ENCODE data around the gene RCC2. TPM values are rescaled to one million over a fixed set of nuclear protein-coding genes. Genes with fewer than 3 reads are reported as not detected.

RCC2 gene
- total RNA-seq, 1 experiment from 2014 or later, result 135 TPM

DNA sequence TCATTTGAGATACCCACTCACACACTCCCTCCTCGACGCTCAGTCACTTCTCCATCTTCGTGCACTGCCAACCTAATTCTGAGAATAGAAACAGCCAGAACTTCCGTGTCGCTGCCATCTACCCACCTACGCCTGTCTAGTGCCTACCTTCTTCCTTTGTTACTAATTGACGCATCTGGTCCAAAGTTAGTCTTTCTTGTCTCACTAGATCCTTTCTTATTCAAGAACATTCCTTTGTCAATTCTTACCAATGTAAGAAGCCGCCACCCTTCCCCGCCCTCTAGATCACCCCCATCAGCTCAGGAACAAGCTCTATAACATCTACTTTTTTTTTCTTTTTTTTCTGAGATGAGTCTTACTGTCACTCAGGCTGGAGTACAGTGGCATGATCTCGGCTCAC, 63.8 kb downstream of the RCC2 start:
- no peak for DNase-seq (ENCODE audit: low read depth)

- DNase-seq (ENCODE audit: low read depth), result no peak
Observed at GRCh38 chr1:17372955-17373354, 66.5 kb downstream of the RCC2 start.

- no peak for DNase-seq (ENCODE audit: low read depth)
Observed at GRCh38 chr1:17371896-17372295, 67.6 kb downstream of the RCC2 start, which contains the start of gene PADI6. Gene PADI6 (plus strand): TSS chr1:17372196. CDS start chr1:17372246, 50 bp downstream.

GRCh38 chr1:17370618-17371017, 68.9 kb downstream of the RCC2 start:
- DNase-seq (ENCODE audit: low read depth), result peak; percentile 24

- peak; percentile 82 for DNase-seq (ENCODE audit: low read depth)
Observed at GRCh38 chr1:17369466-17369865, 70.0 kb downstream of the RCC2 start.

GRCh38 chr1:17365293-17365692, 74.2 kb downstream of the RCC2 start:
- DNase-seq (ENCODE audit: low read depth), result no peak

DNA sequence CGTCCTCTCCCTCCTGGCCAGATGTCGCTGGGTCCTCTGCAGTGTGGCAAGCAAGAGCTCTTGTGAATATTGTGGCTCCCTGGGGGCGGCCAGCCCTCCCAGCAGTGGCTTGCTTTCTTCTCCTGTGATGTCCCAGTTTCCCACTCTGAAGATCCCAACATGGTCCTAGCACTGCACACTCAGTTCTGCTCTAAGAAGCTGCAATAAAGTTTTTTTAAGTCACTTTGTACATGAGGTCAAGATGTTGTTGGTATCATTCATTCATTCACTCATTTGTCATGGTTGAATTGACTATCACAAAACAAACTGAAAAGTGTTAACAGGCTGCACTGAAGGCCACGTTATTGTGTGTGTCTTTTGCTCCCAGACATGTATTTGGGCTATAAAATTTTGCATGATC, 75.7 kb downstream of the RCC2 start:
- no peak for DNase-seq (ENCODE audit: low read depth)

- no peak for DNase-seq (ENCODE audit: low read depth)
Observed at GRCh38 chr1:17363351-17363750, 76.1 kb downstream of the RCC2 start.

DNA sequence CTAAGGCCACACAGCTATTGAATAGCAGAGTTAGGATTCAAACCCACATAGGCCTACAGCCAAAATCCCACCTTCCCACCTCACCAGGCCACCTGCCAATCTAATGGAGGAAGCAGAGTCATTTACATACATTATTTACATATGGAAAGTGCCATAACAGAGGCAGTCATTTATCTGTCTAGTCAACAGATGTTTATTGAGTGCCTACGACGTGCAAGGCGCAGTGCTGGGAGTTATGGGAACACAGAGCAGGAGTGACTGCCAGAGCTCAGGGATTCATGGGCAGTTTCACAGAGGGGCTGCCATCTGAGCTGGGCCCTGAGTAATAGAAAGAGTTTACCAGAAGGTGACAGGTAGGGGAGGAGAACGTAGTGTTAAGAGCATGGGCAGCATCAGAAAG, 77.8 kb downstream of the RCC2 start:
- no peak for DNase-seq (ENCODE audit: low read depth)

DNA sequence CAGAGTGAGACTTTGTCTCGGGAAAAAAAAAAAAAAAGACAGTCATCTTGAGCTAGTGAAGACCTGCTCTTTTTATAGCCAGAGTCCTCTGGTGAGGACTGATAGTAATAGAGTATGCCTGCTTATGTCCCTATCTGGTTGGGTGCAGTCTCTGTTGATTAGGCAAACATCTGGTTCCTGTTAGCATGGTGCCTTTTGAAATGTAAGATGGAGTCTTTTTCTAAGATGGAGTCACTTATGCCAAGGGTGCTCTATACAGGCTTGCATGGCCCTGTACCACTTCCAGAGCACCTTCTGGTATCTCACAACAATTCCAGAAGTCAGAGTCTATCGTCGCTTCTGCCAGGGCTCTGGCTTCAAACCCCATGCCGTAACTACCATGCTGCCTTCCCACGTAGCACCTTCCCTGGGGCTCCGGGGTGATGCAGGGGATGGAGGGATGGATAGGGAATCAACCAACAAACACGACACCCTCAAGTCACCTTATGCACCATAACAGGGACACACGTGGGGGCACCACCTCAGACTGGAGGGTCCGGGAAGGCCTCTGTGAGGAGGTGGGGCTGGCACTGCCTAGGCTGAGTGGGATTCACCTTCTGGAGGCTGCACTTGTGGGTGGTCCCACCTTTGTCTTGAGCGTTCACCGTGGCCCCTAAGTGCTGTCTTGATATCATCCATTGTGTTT, 79.1 kb downstream of the RCC2 start:
- no peak for DNase-seq (ENCODE audit: low read depth)

- DNase-seq (ENCODE audit: low read depth), result no peak
Observed at GRCh38 chr1:17359808-17360207, 79.7 kb downstream of the RCC2 start.

DNA sequence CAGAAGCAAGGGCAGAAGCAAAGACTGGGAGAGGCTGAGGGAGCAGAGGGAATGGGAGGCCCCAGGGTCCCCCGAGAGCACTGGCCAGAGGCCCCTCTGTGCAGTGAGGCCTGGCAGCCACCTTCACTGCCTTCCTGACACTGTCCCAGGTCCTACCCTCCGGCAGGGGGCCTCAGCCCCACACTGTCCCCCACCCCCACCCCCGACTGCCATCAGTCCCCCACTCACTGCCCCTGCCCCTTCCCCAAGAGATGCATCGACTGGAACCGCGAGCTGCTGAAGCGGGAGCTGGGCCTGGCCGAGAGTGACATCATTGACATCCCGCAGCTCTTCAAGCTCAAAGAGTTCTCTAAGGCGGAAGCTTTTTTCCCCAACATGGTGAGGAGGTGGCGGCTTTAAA, 80.4 kb downstream of the RCC2 start:
- DNase-seq (ENCODE audit: low read depth), result no peak

GRCh38 chr1:17358557-17358956, 80.9 kb downstream of the RCC2 start:
- no peak for DNase-seq (ENCODE audit: low read depth)

Other genes with a start within 250 kb of the RCC2 start
- gene PADI1, start 234.5 kb downstream of the RCC2 start, total RNA-seq (2014; rRNA removed; shearing (Covaris generic)), result 1.1 and 1.7 TPM in 2 replicates
- 2.1 and 5.3 TPM in 2 replicates for gene PADI3, start 190.6 kb downstream of the RCC2 start, total RNA-seq (2014; rRNA removed; shearing (Covaris generic))
- 0.49 and 2.3 TPM in 2 replicates for gene PADI4, start 131.5 kb downstream of the RCC2 start, total RNA-seq (2014; rRNA removed; shearing (Covaris generic))
- not detected in 2 replicates for gene PADI6, start 67.5 kb downstream of the RCC2 start, total RNA-seq (2014; rRNA removed; shearing (Covaris generic))
- 4.4 and 6.8 TPM in 2 replicates for gene ARHGEF10L, start 100.0 kb upstream of the RCC2 start, total RNA-seq (2014; rRNA removed; shearing (Covaris generic))

Measured in M059J (cell line).